SJCRH30 (cell line): ENCODE data around the gene NCAPG. TPM values are rescaled to one million over a fixed set of nuclear protein-coding genes. Genes with fewer than 3 reads are reported as not detected.

Source experiments
- DNase-seq, 2 experiments: peaks; one replicate each; pipeline ENCODE4 v3.0.0-alpha.2; 2015 to 2020
- H3K27ac ChIP-seq: fragments of 250-450 bp; sonication (Bioruptor Pico); 2 replicates; pipeline ENCODE4 v1.5.1; 2020; ENCODE audit warnings: mild to moderate bottlenecking, moderate library complexity
- H3K27me3 ChIP-seq: fragments of 250-450 bp; sonication (Bioruptor Pico); 2 replicates; pipeline ENCODE4 v1.5.1; 2020; ENCODE audit warnings: mild to moderate bottlenecking, moderate library complexity
- H3K36me3 ChIP-seq: fragments of 250-450 bp; sonication (Bioruptor Pico); 2 replicates; pipeline ENCODE4 v1.5.1; 2020; ENCODE audit warnings: mild to moderate bottlenecking, moderate library complexity
- H3K4me1 ChIP-seq: fragments of 250-450 bp; sonication (Bioruptor Pico); 2 replicates; pipeline ENCODE4 v1.5.1; 2020; ENCODE audit warnings: mild to moderate bottlenecking, moderate library complexity
- H3K4me3 ChIP-seq: fragments of 250-450 bp; sonication (Bioruptor Pico); 2 replicates; pipeline ENCODE4 v1.5.1; 2020; ENCODE audit warnings: mild to moderate bottlenecking, moderate library complexity
- H3K9me3 ChIP-seq: fragments of 250-450 bp; sonication (Bioruptor Pico); replicated peaks from 2 replicates; pipeline ENCODE4 v1.5.1; 2020; ENCODE audit warnings: mild to moderate bottlenecking, moderate library complexity
- total RNA-seq: library from RNA; depleted of rRNA; stranded (reverse); fragments of >200 nt; shearing (Covaris generic); gene quantifications from 2 replicates; pipeline ENCODE4 v1.2.3, GENCODE V29; 2014; rRNA removed

The NCAPG gene
- total RNA-seq, 1 experiment from 2014 or later = 123 TPM

- no peaks in the 10 kb centered on the region for H3K9me3 ChIP-seq
- H3K27ac ChIP-seq = no peak overlapping the region
- H3K4me1 ChIP-seq = no peaks in the 10 kb centered on the region
- H3K36me3 ChIP-seq = no peaks in the 10 kb centered on the region
- H3K27me3 ChIP-seq = no peaks in the 10 kb centered on the region
- DNase-seq = no peak
- no peak overlapping the region for H3K4me3 ChIP-seq
These were observed 64.8 kb downstream of the NCAPG start for GRCh38 chr4:17875402-17876070.

GRCh38 chr4:17876943-17877342, 66.2 kb downstream of the NCAPG start:
- Histone ChIP-seq H3K4me3 (no peak overlapping the region), H3K4me1 (no peaks in the 10 kb centered on the region), H3K9me3 (no peaks in the 10 kb centered on the region), H3K27me3 (no peaks in the 10 kb centered on the region), H3K36me3 (no peaks in the 10 kb centered on the region), H3K27ac (no peak overlapping the region)
- DNase-seq = no peak

DNA sequence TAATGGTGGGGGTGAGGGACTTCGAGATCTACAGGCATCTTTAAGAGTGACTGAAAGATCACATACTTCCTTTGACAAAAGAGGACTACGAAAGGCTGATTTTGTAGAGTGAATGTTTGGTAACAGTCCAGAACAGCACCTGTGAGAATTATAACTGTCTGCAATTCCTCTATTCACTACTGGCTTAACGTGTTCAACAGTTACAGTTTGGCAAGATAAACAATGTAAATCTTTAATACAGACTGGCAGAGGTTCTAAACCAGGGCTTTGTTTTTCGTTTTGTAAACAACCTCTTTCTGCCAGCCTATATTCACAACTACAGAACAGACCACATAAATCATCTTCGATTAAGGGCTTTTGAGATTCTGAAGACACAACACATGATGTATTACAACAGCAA, 66.9 kb downstream of the NCAPG start:
- H3K36me3 ChIP-seq = no peaks in the 10 kb centered on the region
- no peaks in the 10 kb centered on the region for H3K27me3 ChIP-seq
- no peak overlapping the region for H3K27ac ChIP-seq
- no peaks in the 10 kb centered on the region for H3K4me1 ChIP-seq
- H3K4me3 ChIP-seq = no peak overlapping the region
- no peak for DNase-seq
- H3K9me3 ChIP-seq = no peaks in the 10 kb centered on the region

- no peaks in the 10 kb centered on the region for H3K9me3 ChIP-seq
- no peak for DNase-seq
- H3K4me1 ChIP-seq = 0 out of 2 replicates have a peak, but pooled peaks cover 3% of the 10 kb centered on the region
- H3K27me3 ChIP-seq = no peaks in the 10 kb centered on the region
- no peak overlapping the region for H3K4me3 ChIP-seq
- H3K36me3 ChIP-seq = no peaks in the 10 kb centered on the region
- H3K27ac ChIP-seq = no peak overlapping the region
These were observed 73.3 kb downstream of the NCAPG start for GRCh38 chr4:17884063-17884462.

DNA sequence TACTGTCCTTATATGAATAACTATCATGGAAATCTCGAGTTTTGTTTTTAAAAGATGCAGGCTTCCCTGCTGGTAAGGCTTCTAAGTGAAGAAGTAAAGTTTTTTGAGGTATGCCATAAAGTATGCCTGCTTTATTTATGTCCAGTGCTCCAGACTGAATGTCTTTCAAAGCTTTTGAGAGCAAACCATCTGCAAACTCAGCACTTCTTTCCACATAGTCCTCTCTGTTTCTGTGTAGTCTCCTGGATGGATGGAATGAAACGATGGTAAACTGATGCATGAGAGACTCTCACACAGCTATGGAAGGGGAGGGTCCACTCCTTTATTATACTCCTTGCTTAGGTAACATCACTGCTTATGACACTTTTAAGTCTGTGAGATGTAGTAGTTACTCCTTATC, 73.7 kb downstream of the NCAPG start:
- H3K4me1 ChIP-seq = 0 out of 2 replicates have a peak, but pooled peaks cover 3% of the 10 kb centered on the region
- no peak for DNase-seq
- H3K36me3 ChIP-seq = no peaks in the 10 kb centered on the region
- no peak overlapping the region for H3K4me3 ChIP-seq
- H3K27ac ChIP-seq = no peak overlapping the region
- no peaks in the 10 kb centered on the region for H3K9me3 ChIP-seq
- H3K27me3 ChIP-seq = no peaks in the 10 kb centered on the region

DNA sequence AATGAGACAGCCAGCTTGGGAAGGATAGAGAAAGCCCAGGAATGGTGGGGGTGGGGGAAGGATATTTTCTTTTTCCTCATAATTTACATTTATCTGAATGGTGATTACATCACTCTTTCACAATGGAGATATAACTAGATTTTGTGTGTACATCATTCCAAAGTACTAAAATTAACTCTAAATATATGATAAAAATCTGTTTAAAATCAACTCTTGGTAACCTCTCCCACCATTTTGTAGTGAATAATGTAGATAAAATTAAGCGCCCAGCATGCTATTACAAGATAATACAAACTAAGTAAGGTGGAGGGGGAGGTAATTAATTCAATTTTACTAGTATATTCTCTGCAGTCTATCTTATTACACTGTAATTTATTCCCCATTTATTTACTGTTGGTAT, 78.9 kb downstream of the NCAPG start:
- Histone ChIP-seq H3K9me3 (no peaks in the 10 kb centered on the region), H3K4me3 (no peak overlapping the region), H3K27ac (no peak overlapping the region), H3K27me3 (no peaks in the 10 kb centered on the region), H3K36me3 (no peaks in the 10 kb centered on the region), H3K4me1 (no peaks in the 10 kb centered on the region)
- no peak for DNase-seq

DNA sequence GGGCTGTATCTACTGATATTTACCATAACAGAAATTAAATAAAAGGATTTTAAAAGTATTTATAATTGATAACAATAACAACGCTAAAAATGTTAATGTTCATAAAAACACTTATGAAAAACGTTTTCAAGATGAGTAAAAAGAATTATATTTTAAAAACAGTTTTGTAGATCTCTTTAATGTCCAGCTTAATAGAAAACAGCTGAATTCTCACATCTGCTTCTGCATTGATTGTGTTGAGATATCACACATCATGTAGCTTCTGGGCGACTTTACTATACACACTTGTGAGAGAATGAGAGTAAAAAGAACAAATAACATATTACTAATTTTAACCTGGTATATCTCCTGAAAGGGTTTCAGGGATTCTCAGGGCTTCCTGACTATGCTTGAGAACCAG, 83.6 kb downstream of the NCAPG start:
- Histone ChIP-seq H3K4me1 (no peaks in the 10 kb centered on the region), H3K27me3 (no peaks in the 10 kb centered on the region), H3K4me3 (no peak overlapping the region), H3K36me3 (no peaks in the 10 kb centered on the region), H3K27ac (no peak overlapping the region), H3K9me3 (no peaks in the 10 kb centered on the region)
- DNase-seq = no peak

Other genes with a start within 250 kb of the NCAPG start
- 58.3 and 61.5 TPM in 2 replicates for gene LAP3, start 233.8 kb upstream of the NCAPG start, total RNA-seq
- 39.2 and 43.7 TPM in 2 replicates for gene MED28, start 196.3 kb upstream of the NCAPG start, total RNA-seq
- gene FAM184B, start 29.4 kb upstream of the NCAPG start, total RNA-seq = 0.02 and 0.10 TPM in 2 replicates
- gene DCAF16, start 222 bp upstream of the NCAPG start, total RNA-seq = 59.1 and 73.7 TPM in 2 replicates
- 17.1 and 18.1 TPM in 2 replicates for gene LCORL, start 210.8 kb downstream of the NCAPG start, total RNA-seq